Measurements from ENCODE around the gene CPNE5. TPM values are rescaled to one million over a fixed set of nuclear protein-coding genes. Genes with fewer than 3 reads are reported as not detected.

The CPNE5 gene
- total RNA-seq, 2 experiments from 2014 or later: 0.19 to 0.28 TPM

DNA sequence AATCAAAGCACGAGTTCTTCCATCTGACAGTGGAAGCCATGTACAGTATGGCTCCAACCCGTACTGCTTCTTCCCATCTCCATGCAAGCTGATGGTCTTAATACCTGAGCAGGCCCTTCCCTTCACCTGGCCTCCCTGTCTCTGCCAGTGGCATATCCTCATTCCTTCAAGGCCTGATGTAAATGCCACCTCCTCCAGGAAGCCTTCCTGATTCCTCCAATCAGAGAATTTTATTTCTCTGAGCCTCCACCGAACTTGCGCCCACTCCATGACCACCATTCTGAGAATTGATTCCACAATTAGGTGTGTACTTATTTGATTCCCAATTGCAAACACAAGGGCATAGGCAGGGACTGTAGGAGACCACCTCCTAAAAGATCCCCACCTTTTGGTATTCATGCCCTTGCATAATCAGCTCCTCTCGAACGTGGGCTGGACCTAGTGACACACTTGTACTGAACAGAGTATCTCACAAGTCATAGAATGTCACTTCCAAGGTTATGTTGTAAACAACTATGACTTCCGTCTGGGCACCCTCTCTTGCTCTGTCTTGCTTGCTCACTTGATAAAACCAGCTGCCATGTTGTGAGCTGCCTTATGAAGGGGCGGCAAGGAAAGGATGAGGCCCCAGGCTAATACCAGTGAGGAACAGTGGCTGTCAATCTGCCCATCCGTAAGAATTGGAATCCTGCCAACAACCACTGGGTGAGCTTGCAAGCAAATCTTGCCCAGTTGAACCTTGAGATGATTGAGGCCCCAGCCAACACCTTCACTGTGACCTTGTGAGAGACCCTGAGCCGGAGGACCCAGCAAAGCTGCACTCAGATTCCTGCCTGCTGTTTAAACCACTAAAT is 38.8 kb downstream of the CPNE5 start:
- intact Hi-C loops (cut with DNase I, micrococcal nuclease): no loop called here
- ATAC-seq (ENCODE audit: poor library complexity): no peak
- no peak overlapping the region for H3K4me3 Mint-ChIP-seq
- CTCF ChIA-PET: no interaction called here
- no peaks in the 10 kb centered on the region for H3K27me3 Mint-ChIP-seq
- no peak for DNase-seq
- no peaks in the 10 kb centered on the region for H3K36me3 Mint-ChIP-seq (ENCODE audit: low read depth)
- H3K36me3 ChIP-seq (ENCODE audit: insufficient read depth, low read length): no peaks in the 10 kb centered on the region
- H3K9me3 Mint-ChIP-seq: no peaks in the 10 kb centered on the region
- POLR2A ChIA-PET: no interaction called here
- H3K4me1 Mint-ChIP-seq (ENCODE audit: low read depth): no peaks in the 10 kb centered on the region
- TF ChIP-seq, protein P1, sequence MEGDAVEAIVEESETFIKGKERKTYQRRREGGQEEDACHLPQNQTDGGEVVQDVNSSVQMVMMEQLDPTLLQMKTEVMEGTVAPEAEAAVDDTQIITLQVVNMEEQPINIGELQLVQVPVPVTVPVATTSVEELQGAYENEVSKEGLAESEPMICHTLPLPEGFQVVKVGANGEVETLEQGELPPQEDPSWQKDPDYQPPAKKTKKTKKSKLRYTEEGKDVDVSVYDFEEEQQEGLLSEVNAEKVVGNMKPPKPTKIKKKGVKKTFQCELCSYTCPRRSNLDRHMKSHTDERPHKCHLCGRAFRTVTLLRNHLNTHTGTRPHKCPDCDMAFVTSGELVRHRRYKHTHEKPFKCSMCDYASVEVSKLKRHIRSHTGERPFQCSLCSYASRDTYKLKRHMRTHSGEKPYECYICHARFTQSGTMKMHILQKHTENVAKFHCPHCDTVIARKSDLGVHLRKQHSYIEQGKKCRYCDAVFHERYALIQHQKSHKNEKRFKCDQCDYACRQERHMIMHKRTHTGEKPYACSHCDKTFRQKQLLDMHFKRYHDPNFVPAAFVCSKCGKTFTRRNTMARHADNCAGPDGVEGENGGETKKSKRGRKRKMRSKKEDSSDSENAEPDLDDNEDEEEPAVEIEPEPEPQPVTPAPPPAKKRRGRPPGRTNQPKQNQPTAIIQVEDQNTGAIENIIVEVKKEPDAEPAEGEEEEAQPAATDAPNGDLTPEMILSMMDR (IDR thresholded peaks at IDR 0.05): no peak
- no peak overlapping the region for H3K4me3 ChIP-seq (ENCODE audit: low read length)
- no peaks in the 10 kb centered on the region for H3K4me1 ChIP-seq (ENCODE audit: insufficient read depth, low read length)
- H3K27me3 ChIP-seq (ENCODE audit: control insufficient read depth in 1 of 2, insufficient read depth in 2 of 2, low read length in 2 of 2): no peaks in the 10 kb centered on the region
- no peaks in the 10 kb centered on the region for H3K9me3 ChIP-seq (ENCODE audit: control insufficient read depth in 1 of 2, insufficient read depth in 1 of 2, low read length in 2 of 2)
- no peak overlapping the region for H3K27ac Mint-ChIP-seq
- H3K27ac ChIP-seq (ENCODE audit: low read depth in 1 of 2, low read length in 2 of 2): no peak overlapping the region

DNA sequence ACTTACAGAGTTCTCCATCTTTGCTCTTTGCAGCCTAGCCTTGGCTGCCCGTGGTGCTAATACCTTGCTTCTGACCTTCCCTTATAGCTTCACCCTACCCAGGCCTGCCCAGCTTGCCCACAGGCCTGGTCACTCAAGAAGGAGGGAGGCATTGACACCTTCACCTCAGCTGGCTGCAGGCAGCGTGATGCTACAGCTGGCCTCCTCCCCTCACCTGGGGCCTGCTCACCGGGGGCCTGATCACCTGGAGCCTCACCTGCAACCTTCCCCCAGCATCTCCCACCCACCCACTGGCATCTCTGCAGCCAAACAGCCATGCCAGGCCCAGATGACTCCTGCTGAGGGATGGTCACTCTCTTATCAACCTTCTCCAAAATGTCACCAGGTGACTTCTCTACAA is 40.4 kb downstream of the CPNE5 start:
- intact Hi-C loops (cut with DNase I, micrococcal nuclease): no loop called here

DNA sequence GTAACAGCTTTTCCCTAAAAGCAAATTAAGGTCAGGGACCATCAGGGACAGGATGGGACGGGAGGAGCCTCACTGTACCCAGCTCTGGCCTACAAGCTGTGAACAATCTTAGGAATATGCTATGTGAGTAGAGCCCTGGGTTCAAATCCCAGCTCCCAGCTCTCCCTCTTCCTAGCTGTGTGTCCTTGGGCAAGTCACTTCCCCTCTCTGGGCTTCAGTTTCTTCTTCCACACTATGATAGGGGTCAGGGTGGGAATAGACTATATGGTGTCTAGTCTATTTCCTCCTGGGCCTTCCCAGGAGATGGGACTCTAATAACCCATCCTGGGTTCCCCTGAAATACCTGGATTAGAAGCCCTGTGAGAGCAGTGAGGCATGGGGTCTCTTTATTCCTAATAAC is 41.6 kb downstream of the CPNE5 start:
- H3K4me1 Mint-ChIP-seq (ENCODE audit: low read depth): no peaks in the 10 kb centered on the region
- H3K27me3 Mint-ChIP-seq: no peaks in the 10 kb centered on the region
- intact Hi-C loops (cut with DNase I, micrococcal nuclease): no loop called here
- no peak for ATAC-seq (ENCODE audit: poor library complexity)
- TF ChIP-seq, protein P1 (IDR thresholded peaks at IDR 0.05): no peak
- no peaks in the 10 kb centered on the region for H3K9me3 Mint-ChIP-seq
- Histone ChIP-seq H3K27me3 (ENCODE audit: control insufficient read depth in 1 of 2, insufficient read depth in 2 of 2, low read length in 2 of 2) (peaks cover 0 to 4% of the 10 kb centered on the region in 2 experiments), H3K4me1 (ENCODE audit: insufficient read depth, low read length) (no peaks in the 10 kb centered on the region), H3K4me3 (ENCODE audit: low read length) (no peak overlapping the region), H3K36me3 (ENCODE audit: insufficient read depth, low read length) (no peaks in the 10 kb centered on the region), H3K27ac (ENCODE audit: low read depth in 1 of 2, low read length in 2 of 2) (no peak overlapping the region), H3K9me3 (ENCODE audit: control insufficient read depth in 1 of 2, insufficient read depth in 1 of 2, low read length in 2 of 2) (no peaks in the 10 kb centered on the region)
- CTCF ChIA-PET: no interaction called here
- no peak overlapping the region for H3K4me3 Mint-ChIP-seq
- POLR2A ChIA-PET: no interaction called here
- no peaks in the 10 kb centered on the region for H3K36me3 Mint-ChIP-seq (ENCODE audit: low read depth)
- DNase-seq: no peak
- no peak overlapping the region for H3K27ac Mint-ChIP-seq

More for the DNA sequence above, 40.4 kb downstream of the CPNE5 start:
- TF ChIP-seq, protein P1 (IDR thresholded peaks at IDR 0.05): no peak
- ATAC-seq (ENCODE audit: poor library complexity) (no peak), DNase-seq (no peak)
- Histone ChIP-seq H3K9me3 (ENCODE audit: control insufficient read depth in 1 of 2, insufficient read depth in 1 of 2, low read length in 2 of 2) (no peaks in the 10 kb centered on the region), H3K36me3 (ENCODE audit: insufficient read depth, low read length) (no peaks in the 10 kb centered on the region), H3K27me3 (ENCODE audit: control insufficient read depth in 1 of 2, insufficient read depth in 2 of 2, low read length in 2 of 2) (no peaks in the 10 kb centered on the region), H3K4me1 (ENCODE audit: insufficient read depth, low read length) (no peaks in the 10 kb centered on the region), H3K4me3 (ENCODE audit: low read length) (no peak overlapping the region), H3K27ac (ENCODE audit: low read depth in 1 of 2, low read length in 2 of 2) (no peak overlapping the region)
- POLR2A ChIA-PET: no interaction called here
- Mint-ChIP-seq H3K4me1 (ENCODE audit: low read depth) (no peaks in the 10 kb centered on the region), H3K4me3 (no peak overlapping the region), H3K36me3 (ENCODE audit: low read depth) (no peaks in the 10 kb centered on the region), H3K27me3 (no peaks in the 10 kb centered on the region), H3K9me3 (no peaks in the 10 kb centered on the region), H3K27ac (no peak overlapping the region)
- CTCF ChIA-PET: no interaction called here
